HG03442 (cell line): Measurements from ENCODE around the gene FAM3A.

ENCODE experiments used
- ATAC-seq: cut with Tn5 transposase; IDR thresholded peaks from one replicate; pipeline ENCODE4 v1.9.1; 2021; ENCODE audit warnings: mild to moderate bottlenecking, moderate library complexity; ENCODE audit not compliant: unreplicated experiment

Gene FAM3A

GRCh38 chrX:154535892-154536291, 19.9 kb upstream of the FAM3A start:
- ATAC-seq, result no peak

DNA sequence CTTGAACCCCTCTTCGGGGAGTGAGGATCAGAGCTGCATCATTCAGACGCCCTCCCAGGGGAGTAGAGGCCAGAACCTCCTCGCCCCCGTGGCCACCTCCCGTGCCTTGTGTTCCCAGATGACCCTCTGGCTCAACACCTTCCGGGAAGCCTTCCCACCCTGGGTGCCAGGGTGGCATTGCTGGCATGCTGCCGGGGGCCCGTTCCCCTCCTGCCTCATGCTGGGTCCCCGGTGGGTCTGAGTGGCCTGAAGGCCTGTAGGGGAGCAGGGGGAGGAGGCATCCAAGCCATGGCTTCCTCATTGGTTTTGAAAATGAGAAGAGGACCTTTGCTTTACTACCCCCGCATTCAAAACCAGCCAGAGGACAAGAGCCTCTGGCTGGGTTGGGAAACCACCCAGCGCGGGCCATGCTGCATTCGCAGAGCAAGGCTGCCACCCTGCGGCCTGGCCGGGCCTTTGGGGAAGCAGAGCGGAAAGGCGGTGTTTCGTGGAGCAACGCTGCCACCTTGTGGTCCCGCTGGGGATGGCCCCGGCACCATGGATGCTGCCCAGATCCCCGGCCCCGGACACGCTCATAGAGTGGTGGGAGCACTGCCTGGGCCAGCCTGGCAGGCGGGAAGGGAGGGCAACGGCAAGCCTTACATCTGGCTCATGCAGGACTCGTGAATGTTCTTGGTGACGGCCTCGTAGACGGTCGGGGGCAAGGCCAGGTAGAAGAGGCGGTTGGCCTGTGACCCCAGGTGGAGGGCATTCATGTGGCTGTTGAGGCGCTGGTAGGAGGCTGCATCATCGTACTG, 18.7 kb upstream of the FAM3A start:
- peak; percentile 81 for ATAC-seq

GRCh38 chrX:154532690-154533089, 16.7 kb upstream of the FAM3A start:
- ATAC-seq, result no peak

GRCh38 chrX:154531626-154532025, 15.6 kb upstream of the FAM3A start:
- ATAC-seq, result no peak

DNA sequence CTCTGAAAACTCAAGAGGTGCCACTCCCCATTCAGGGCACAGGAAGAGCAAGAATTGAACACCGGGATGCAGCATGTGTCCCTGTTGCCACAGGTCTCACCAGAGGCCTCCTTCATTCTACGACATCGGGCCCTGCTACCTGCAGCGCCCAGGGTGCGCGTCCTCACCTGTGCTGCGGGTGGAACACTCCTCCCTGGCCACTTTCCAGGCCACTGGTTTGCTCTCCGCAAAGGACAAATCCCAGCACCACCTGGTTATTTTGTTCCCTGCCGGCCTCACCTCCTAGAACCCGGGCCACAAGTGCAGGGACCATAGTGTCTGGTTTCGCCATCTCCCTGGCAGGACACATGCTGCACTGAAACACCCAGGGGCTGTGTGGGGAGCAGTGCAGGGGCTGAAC, 14.3 kb upstream of the FAM3A start:
- ATAC-seq, result no peak

- no peak for ATAC-seq
These were observed 13.2 kb upstream of the FAM3A start for GRCh38 chrX:154529206-154529612.

- no peak for ATAC-seq
These were observed 11.1 kb upstream of the FAM3A start for GRCh38 chrX:154526901-154527675.

DNA sequence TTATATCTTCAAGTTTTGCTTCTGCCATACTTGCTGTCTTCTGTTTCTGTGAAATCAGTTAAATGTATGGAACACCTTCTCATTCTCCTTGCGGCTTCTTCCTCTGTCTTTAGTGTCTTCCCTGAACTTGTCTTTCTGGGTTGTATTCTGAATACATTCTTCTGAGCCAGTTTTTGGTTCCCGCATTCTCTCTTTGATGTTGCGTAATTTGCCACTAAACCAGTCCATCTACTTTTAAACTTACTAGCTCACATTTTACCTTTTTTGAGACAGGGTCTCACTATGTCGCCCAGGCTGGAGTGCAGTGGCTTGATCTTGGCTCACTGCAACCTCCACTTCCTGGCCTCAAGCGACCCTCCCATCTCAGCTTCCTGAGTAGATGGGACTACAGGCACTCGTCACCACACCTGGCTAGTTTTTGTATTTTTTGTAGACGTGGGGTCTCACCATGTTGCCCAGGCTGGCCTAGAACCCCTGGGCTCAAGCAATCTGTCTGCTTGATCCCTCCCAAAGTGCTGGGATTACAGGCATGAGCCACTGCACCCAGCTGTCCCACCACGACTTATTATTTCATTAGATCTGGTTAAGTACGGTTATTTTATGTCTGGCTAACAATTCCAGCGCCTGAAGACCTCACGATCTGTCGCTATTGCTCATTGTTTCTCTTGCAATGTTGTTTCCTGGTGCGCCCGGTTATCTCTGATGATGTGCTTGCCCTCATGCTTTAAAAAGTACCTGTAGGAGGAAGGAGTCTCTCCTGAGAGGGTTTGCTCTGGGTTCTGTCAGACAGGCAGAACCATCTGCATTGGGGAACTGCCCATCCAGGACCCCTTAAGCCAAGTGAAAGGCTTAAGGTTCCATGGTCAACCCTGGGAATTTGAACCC, 9.8 kb upstream of the FAM3A start:
- ATAC-seq, result no peak

DNA sequence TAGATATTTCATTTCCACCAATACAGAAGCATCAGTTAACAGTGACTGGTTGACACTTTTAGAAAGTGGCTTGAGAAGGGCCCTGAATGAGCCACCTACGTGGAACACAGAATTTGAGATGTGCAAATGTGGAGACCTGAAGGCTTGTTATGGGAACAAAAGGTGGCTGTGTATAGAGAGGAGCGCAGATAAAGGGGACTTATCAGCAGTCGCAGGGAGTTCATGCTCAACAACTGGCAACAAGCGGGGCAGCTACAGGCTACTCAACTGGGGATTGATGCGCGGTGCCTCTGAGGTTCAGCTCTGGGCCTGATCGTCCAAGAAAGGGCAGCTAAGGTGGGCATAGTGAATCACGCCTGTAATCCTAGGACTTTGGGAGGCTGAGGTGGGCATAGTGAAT, 3.4 kb upstream of the FAM3A start:
- no peak for ATAC-seq

DNA sequence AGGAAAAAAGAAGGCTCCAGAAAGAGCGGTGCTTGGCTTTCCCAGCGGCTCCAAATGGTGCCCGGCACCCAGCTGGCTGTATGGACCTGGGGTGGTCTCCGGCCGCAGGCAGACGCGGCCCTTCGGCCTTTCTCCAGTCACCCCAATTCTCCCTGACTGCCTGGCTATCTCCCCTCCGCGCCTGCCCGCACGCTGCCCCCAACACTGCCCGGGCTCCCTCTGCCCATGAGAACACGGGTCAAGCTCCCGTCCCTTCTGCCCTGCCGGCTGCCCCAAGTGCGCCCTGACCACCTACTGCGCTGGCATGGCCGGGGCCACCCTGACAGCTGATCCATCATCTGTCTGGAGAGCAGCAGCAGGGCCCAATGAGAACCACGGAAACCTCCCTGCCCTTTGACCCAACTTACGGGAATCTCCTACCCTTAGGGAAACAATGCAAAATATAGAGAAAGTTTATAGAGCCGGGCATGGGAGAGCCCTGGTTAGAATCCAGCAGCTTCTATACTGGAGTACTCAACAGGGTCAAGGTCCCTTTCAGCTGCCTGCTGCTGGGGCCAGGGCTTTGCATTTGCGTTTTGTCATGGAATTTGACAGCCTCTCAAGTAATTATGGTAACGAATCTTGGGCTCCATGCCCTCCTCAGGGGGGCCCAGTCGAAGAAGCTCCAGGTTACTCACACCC, 1.2 kb upstream of the FAM3A start:
- no peak for ATAC-seq

DNA sequence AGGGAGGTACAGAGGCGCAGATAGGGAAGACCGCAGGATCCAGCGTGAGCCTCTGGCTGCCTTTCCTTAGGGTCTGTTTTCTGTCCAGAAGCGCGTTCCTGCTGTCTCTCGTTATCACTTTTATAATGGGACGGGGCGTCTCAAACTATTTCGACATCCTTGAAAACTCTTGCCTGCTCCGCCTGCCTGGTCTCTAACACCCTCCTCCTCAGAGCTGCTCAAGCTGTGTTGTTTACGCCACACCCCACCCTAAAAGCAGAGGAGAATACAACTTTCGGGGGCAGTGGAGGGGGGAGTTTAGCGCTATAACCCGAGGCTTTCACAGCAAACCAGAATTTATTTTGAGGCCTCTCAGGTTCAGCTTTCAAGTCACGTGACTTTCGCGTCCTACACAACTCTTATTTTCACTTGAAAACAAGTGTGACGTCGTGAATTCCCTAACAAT, 646 bp upstream of the FAM3A start:
- no peak for ATAC-seq

GRCh38 chrX:154515090-154515965, 704 bp downstream of the FAM3A start:
- no peak for ATAC-seq

DNA sequence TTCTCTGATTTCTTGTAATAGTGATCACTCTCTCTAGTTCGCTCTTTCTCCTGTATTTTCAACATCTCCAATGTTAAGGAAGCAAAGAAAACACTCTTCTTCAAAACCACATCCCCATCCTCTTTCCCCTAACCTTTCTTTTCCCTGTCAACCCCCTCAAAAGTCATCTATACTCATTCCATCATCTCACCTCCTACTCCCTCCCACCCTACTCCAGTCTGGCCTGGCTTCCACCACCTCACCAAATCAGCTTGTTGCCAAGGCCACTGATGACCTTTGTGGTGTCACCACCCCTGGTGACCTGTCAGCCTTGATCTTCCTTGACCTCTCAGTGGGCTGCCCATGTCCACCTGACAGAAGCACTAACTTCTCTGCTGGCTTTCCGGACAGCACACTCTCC, 2.3 kb downstream of the FAM3A start:
- ATAC-seq, result no peak

DNA sequence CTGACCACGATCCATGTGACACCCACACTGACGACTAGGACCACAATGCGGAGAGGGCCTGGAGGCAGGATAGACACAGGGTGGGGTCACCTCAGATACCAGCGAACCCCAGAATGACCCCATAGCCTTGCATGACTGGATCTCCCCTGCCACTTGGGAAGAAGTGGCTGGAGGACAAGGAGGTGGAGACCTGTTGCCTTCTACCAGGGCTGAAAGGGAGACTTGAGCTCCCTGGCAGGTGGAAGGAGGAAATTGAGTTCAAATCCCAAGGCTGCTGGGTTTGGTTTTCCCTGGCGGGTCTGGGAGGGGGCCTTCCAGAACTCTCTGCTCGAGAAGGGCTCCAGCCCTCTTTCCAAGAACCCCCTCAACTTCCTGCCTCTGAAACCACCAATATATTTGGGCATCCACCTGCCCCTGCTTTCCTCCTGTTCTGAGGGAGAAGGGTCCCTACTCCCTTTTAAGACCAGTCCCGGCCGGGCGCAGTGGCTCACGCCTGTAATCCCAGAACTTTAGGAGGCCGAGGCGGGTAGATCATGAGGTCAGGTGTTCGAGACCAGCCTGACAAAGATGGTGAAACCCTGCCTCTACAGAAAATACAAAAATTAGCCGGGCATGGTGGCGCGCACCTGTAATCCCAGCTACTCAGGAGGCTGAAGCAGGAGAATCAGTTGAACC, 3.0 kb downstream of the FAM3A start:
- ATAC-seq, result no peak

DNA sequence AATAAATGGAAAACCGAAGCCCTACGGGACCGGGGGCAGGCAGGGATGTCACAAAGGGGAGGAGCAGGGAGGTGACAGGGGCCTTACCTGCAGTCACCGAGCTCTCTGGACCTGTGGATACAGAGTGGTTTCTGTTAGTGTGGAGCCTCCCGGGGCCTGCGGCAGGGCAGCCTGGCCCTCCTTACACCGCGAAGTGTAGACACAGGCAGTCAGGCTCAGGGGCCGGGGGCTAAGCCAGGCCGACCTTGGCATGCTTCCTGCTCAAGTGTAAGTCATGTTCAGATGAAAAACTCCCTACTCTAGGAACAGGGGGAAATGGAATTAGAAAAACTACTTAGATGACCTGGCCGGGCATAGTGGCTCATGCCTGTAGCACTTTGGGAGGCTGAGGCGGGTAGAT, 4.3 kb downstream of the FAM3A start:
- no peak for ATAC-seq

GRCh38 chrX:154509455-154509854, 6.6 kb downstream of the FAM3A start:
- ATAC-seq, result no peak

DNA sequence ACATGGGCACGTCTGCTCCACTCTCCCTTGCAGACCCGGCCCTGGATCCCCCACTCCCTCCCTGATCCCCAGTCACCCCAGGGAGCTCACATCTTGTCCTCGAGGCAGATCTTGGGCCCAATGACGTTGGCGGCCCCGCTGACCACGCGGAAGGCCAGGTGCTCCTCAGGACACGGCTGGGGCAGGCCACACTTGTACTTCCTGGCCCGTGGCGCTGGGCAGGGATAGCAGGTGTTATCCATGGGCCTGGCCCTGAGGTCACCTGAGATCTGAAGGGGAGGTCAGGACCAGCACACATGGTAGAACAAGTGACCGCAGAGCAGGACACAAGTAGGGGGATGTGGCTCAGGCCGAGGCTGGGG, 7.7 kb downstream of the FAM3A start:
- no peak for ATAC-seq

- no peak for ATAC-seq
These were observed 8.2 kb downstream of the FAM3A start for GRCh38 chrX:154507673-154508383.
